GM12878 (cell line): ENCODE measurements around the gene FADD. TPM values are rescaled to one million over a fixed set of nuclear protein-coding genes. Genes with fewer than 3 reads are reported as not detected.

ENCODE experiments used
- ATAC-seq: fragments of 200-7000 bp; cut with Tn5 transposase; 3 replicates; pipeline ENCODE4 v1.9.1; 2020; ENCODE audit warnings: mild to moderate bottlenecking, moderate library complexity
- BruUV-seq: library from RNA; stranded (reverse); fragments of 400-500 nt; replicated peaks from 2 replicates; lab custom pipeline; 2021; lab: Mats Ljungman, UMichigan
- CTCF ChIA-PET: fragments of 300-600 bp; sonication (Branson Sonifier 250); formaldehyde crosslinking; extraction: SDS; loops from one replicate; lab custom pipeline; 2021; ENCODE audit warnings: inconsistent platforms; lab: Yijun Ruan, JAX
- POLR2A ChIA-PET: fragments of 350-600 bp; formaldehyde crosslinking; extraction: SDS; loops from one replicate; lab custom pipeline; 2021; ENCODE audit warnings: inconsistent platforms; lab: Charles Lee
- RAD21 ChIA-PET: fragments of 300-600 bp; sonication (Branson Sonifier 250); formaldehyde crosslinking; loops from one replicate; lab custom pipeline; 2023; ENCODE audit warnings: antibody characterized with exemption; ENCODE audit not compliant: unreplicated experiment; lab: Charles Lee
- SMC1A ChIA-PET: fragments of 300-600 bp; sonication (Branson Sonifier 250); formaldehyde crosslinking; loops from one replicate; lab custom pipeline; 2023; ENCODE audit not compliant: unreplicated experiment, uncharacterized antibody; lab: Charles Lee
- DNase-seq: peaks from one replicate; pipeline ENCODE4 v3.0.0-alpha.2; 2011; ENCODE audit warnings: low read depth, low spot score
- FAIRE-seq: peaks from 3 replicates; lab custom pipeline; 2011; peaks lifted over from hg19 to GRCh38; lab: Jason Lieb, UNC
- H2AFZ ChIP-seq: 2 replicates; pipeline ENCODE4 v1.6.0; 2011; ENCODE audit warnings: low read depth, low read length, control low read depth; ENCODE audit not compliant: control insufficient read depth
- H3K27ac ChIP-seq: 2 replicates; pipeline ENCODE4 v1.5.1; 2011; ENCODE audit warnings: control low read depth; ENCODE audit not compliant: control insufficient read depth, insufficient read depth
- H3K27me3 ChIP-seq, 2 experiments: replicated peaks in 1 of 2; 2 replicates each; pipeline versions ENCODE4 v1.6.0 to v1.6.1; 2011; ENCODE audit warnings: low read length in 1 of 2; ENCODE audit not compliant: control insufficient read depth in 2 of 2, insufficient read depth in 2 of 2
- H3K36me3 ChIP-seq, 2 experiments: 2 replicates each; pipeline ENCODE4 v1.5.1; 2011; ENCODE audit warnings: low read length in 1 of 2; ENCODE audit not compliant: control insufficient read depth in 2 of 2, insufficient read depth in 2 of 2
- H3K4me1 ChIP-seq: 2 replicates; pipeline ENCODE4 v1.6.1; 2011; ENCODE audit warnings: mild to moderate bottlenecking, low read length, moderate library complexity, mixed read lengths; ENCODE audit not compliant: control insufficient read depth, insufficient read depth
- H3K4me2 ChIP-seq: 2 replicates; pipeline ENCODE4 v1.6.0; 2011; ENCODE audit warnings: control low read depth; ENCODE audit not compliant: control insufficient read depth, insufficient read depth
- H3K4me3 ChIP-seq: fragments of 200-600 bp; sonication (generic); 2 replicates; pipeline ENCODE4 v1.5.1; 2016
- H3K79me2 ChIP-seq: 2 replicates; pipeline ENCODE4 v1.6.0; 2011; ENCODE audit warnings: low read length; ENCODE audit not compliant: control insufficient read depth, insufficient read depth
- H3K9ac ChIP-seq: 2 replicates; pipeline ENCODE4 v1.8.0; 2011; ENCODE audit warnings: low read length, control low read depth, mixed read lengths; ENCODE audit not compliant: control insufficient read depth, insufficient read depth
- H3K9me3 ChIP-seq: replicated peaks from 3 replicates; pipeline ENCODE4 v1.5.1; 2011; ENCODE audit warnings: mild to moderate bottlenecking, low read length; ENCODE audit not compliant: control insufficient read depth, insufficient read depth
- H4K20me1 ChIP-seq: 2 replicates; pipeline ENCODE4 v1.6.0; 2011; ENCODE audit not compliant: control insufficient read depth, insufficient read depth
- BCLAF1 ChIP-seq: fragments of 450-650 bp; IDR thresholded peaks from 2 replicates; pipeline ENCODE4 v1.6.1; 2017; ENCODE audit warnings: antibody characterized with exemption, mild to moderate bottlenecking, moderate library complexity
- GABPA ChIP-seq: IDR thresholded peaks from 2 replicates; pipeline ENCODE4 v1.6.1; 2014; ENCODE audit warnings: antibody characterized with exemption, low read depth, mild to moderate bottlenecking, inconsistent platforms
- PAX5 ChIP-seq: IDR thresholded peaks from 2 replicates; pipeline ENCODE4 v1.6.1; 2011; ENCODE audit warnings: low read depth, low read length, borderline replicate concordance
- PKNOX1 ChIP-seq: fragments of 450-650 bp; IDR thresholded peaks from 2 replicates; pipeline ENCODE4 v1.6.1; 2016; ENCODE audit warnings: mild to moderate bottlenecking
- SIN3A ChIP-seq: IDR thresholded peaks from 2 replicates; pipeline ENCODE4 v1.6.1; 2012; ENCODE audit warnings: low read depth, low read length, improper control_type of control experiment
- SPI1 ChIP-seq: IDR thresholded peaks from 2 replicates; pipeline ENCODE4 v1.6.1; 2011; ENCODE audit warnings: low read depth, mild to moderate bottlenecking, low read length, moderate library complexity, borderline replicate concordance; ENCODE audit not compliant: insufficient read depth
- ZNF592 ChIP-seq: fragments of 450-650 bp; IDR thresholded peaks from 2 replicates; pipeline ENCODE4 v1.6.1; 2017; ENCODE audit warnings: mild to moderate bottlenecking, moderate library complexity
- ZSCAN29 ChIP-seq: fragments of 450-650 bp; IDR thresholded peaks from 2 replicates; pipeline ENCODE4 v1.6.1; 2017; ENCODE audit warnings: mild to moderate bottlenecking, moderate library complexity
- WGBS: methylation state at CpG from one replicate; pipeline ENCODE4 v1.1.6; 2016; ENCODE audit warnings: low lambda C conversion rate; ENCODE audit not compliant: insufficient replicate concordance, insufficient coverage; ENCODE audit errors: missing lambda C conversion rate; 5-methylcytosine and 5-hydroxymethylcytosine counted together
- in situ Hi-C: fragments of 300-500 bp; cut with MboI; formaldehyde crosslinking; loops from 9 replicates; pipeline ENCODE4 v1.14.3; 2018; ENCODE audit warnings: mixed read lengths
- intact Hi-C: fragments of 100-400 bp; cut with micrococcal nuclease; formaldehyde crosslinking; loops from one replicate; pipeline ENCODE4 v1.14.2; 2022; ENCODE audit not compliant: unreplicated experiment
- polyA plus RNA-seq, 11 experiments: library from polyadenylated mRNA; depleted of rRNA in 4 of 11; unstranded in 6 of 11; stranded (reverse) in 5 of 11; fragments of >200 nt; fragmentation: Nextera tagmentation in 4 of 11; fragmentation: Illumina TruSeq in 1 of 11; extraction: Ambion mirVana in 4 of 11; extraction: Trizol in 1 of 11; gene quantifications; 1 replicate in 1 of 11; 2 replicates in 10 of 11; pipeline versions ENCODE4 v1.2.1 to v1.2.3, GENCODE V29; 2011 to 2016; ENCODE audit warnings: inconsistent platforms in 2 of 11, missing spikeins in 2 of 11, low read depth in 1 of 11
- total RNA-seq, 4 experiments: library from RNA; depleted of rRNA in 3 of 4; stranded (reverse); fragments of >200 nt in 3 of 4; fragmentation: Illumina TruSeq in 1 of 4; extraction: Trizol in 1 of 4; gene quantifications; 2 replicates each; pipeline versions ENCODE4 v1.2.1 to v1.2.3, GENCODE V29; 2013 to 2021

FADD gene
- total and polyA plus RNA-seq, 10 of the 15 experiments (the other 5 are each of a cell fraction or from before 2014, with no cell fraction given): 0.32 to 38.7 (median 21.8) TPM

- WGBS: 43% methylated on average over 15 of the region's 15 CpGs
- Histone ChIP-seq H3K4me3 (no peak overlapping the region), H3K4me1 (no peaks in the 10 kb centered on the region), H3K9ac (no peak overlapping the region), H3K36me3 (no peaks in the 10 kb centered on the region), H3K27ac (no peak overlapping the region), H3K27me3 (no peaks in the 10 kb centered on the region), H3K9me3 (no peaks in the 10 kb centered on the region), H2AFZ (no peak overlapping the region), H4K20me1 (no peaks in the 10 kb centered on the region)
- RAD21 ChIA-PET: no interaction called here
- in situ Hi-C loops: loop anchor here (10.0 kb wide), 1 partner anchor 508 kb away; no protein-coding TSS in a partner anchor
- BruUV-seq: no TSS peak
- FAIRE-seq (no peak), DNase-seq (no peak)
- POLR2A ChIA-PET: no interaction called here
- intact Hi-C loops: no loop called here
- SMC1A ChIA-PET: no interaction called here
- TF ChIP-seq BCLAF1 (no peak), GABPA (no peak), PAX5 (no peak), PKNOX1 (no peak), SIN3A (no peak), SPI1 (no peak), ZNF592 (no peak), ZSCAN29 (no peak)
- TF ChIP-seq, all 136 proteins: peak for 0
- ATAC-seq: no peak
- no peak overlapping the region for H3K4me2 ChIP-seq
- H3K79me2 ChIP-seq: no peaks in the 10 kb centered on the region
- CTCF ChIA-PET: interaction anchor here (0.6 to 1.4 kb wide), 4 partner anchors 8 to 319 kb away, joined by 3 to 7 read pairs (median 4); no protein-coding TSS in a partner anchor
Observed at GRCh38 chr11:70192666-70193410, 10.3 kb upstream of the FADD start.
